Spleen (tissue), 11 donors: ENCODE measurements around the gene STRN. TPM values are rescaled to one million over a fixed set of nuclear protein-coding genes. Genes with fewer than 3 reads are reported as not detected.
A peak's percentile ranks its signal among the peaks of the same experiment; 100 is the strongest.
"Not testable (repeated sequence)": the region's sequence is repeated elsewhere in the genome, so short reads cannot be mapped to it uniquely, and the experiment has no call there.

ENCODE experiments used
- DNase-seq: peaks from one replicate; pipeline ENCODE4 v3.0.0-alpha.2; 2020
- H3K27ac ChIP-seq, 8 donors: fragments of 200-600 bp; sonication (generic) in 7 of 8; 1 replicate in 4 of 8; 2 replicates in 4 of 8; pipeline versions ENCODE4 v1.5.0 to v1.8.0; 2016 to 2021; ENCODE audit warnings: inconsistent platforms in 4 of 8, mild to moderate bottlenecking in 4 of 8, moderate library complexity in 1 of 8
- H3K27me3 ChIP-seq, 7 donors: fragments of 200-600 bp; sonication (generic) in 6 of 7; replicated peaks in 1 of 7; 1 replicate in 4 of 7; 2 replicates in 3 of 7; pipeline versions ENCODE4 v1.5.0 to v1.8.0; 2016 to 2021; ENCODE audit warnings: inconsistent platforms in 3 of 7, mild to moderate bottlenecking in 1 of 7
- H3K36me3 ChIP-seq, 6 donors: fragments of 200-600 bp; sonication (generic) in 5 of 6; 1 replicate in 4 of 6; 2 replicates in 2 of 6; pipeline versions ENCODE4 v1.5.0 to v1.8.0; 2016 to 2021; ENCODE audit warnings: inconsistent platforms in 2 of 6
- H3K4me1 ChIP-seq, 6 donors: fragments of 200-600 bp; sonication (generic) in 5 of 6; 1 replicate in 3 of 6; 2 replicates in 3 of 6; pipeline versions ENCODE4 v1.5.0 to v1.8.0; 2016 to 2021; ENCODE audit warnings: inconsistent platforms in 3 of 6
- H3K4me3 ChIP-seq, 8 donors: fragments of 200-600 bp; sonication (generic) in 7 of 8; 1 replicate in 4 of 8; 2 replicates in 4 of 8; pipeline versions ENCODE4 v1.5.0 to v1.8.0; 2016 to 2021; ENCODE audit warnings: inconsistent platforms in 4 of 8, mild to moderate bottlenecking in 4 of 8, moderate library complexity in 2 of 8
- H3K9me3 ChIP-seq, 8 donors: fragments of 200-600 bp; sonication (generic) in 7 of 8; 1 replicate in 4 of 8; 2 replicates in 4 of 8; pipeline versions ENCODE4 v1.5.0 to v1.8.0; 2016 to 2021; ENCODE audit warnings: inconsistent platforms in 4 of 8
- CTCF ChIP-seq, 11 experiments: fragments of 200-600 bp in 7 of 11; fragments of 450-650 bp in 4 of 11; sonication (generic) in 4 of 11; IDR thresholded peaks in 8 of 11; conservative IDR thresholded peaks in 3 of 11; 1 replicate in 7 of 11; 2 replicates in 4 of 11; pipeline versions ENCODE4 v1.4.0 to v1.8.0; 2016 to 2021; ENCODE audit warnings: antibody characterized with exemption in 11 of 11, inconsistent platforms in 4 of 11, mild to moderate bottlenecking in 1 of 11
- POLR2A ChIP-seq, 3 donors: fragments of 450-650 bp; IDR thresholded peaks; one replicate each; pipeline ENCODE4 v1.5.1; 2017; ENCODE audit warnings: antibody characterized with exemption in 3 of 3, mild to moderate bottlenecking in 1 of 3
- POLR2AphosphoS5 ChIP-seq, 3 donors: sonication (generic); formaldehyde crosslinking; IDR thresholded peaks; one replicate each; pipeline ENCODE4 v1.5.1; 2017; ENCODE audit warnings: antibody characterized with exemption in 3 of 3
- WGBS, 5 donors: extraction: QIAGEN DNeasy Blood & Tissue Kit in 3 of 5; methylation state at CpG; one replicate each; pipeline versions ENCODE4 v1.1.5 to v1.1.7; 2013 to 2018; 5-methylcytosine and 5-hydroxymethylcytosine counted together
- intact Hi-C: fragments of 100-400 bp; cut with DNase I; formaldehyde crosslinking; loops from one replicate; pipeline ENCODE4 v1.15.0; 2023; ENCODE audit warnings: low total_unique reads
- polyA plus RNA-seq, 3 donors: library from polyadenylated mRNA; stranded (reverse); fragments of 200-250 nt; gene quantifications; one replicate each; pipeline ENCODE4 v1.2.1, GENCODE V29; 2013
- total RNA-seq, 7 donors: library from RNA; depleted of rRNA in 3 of 7; stranded (reverse); fragments of >200 nt in 3 of 7; fragmentation: NEBNext Ultra II Directional in 4 of 7; extraction: Animal tissue kit (Norgen Biotek cat#: 25700) in 4 of 7; gene quantifications; one replicate each; pipeline versions ENCODE4 v1.1.0 to v1.2.1, GENCODE V29; 2016 to 2021
- donor health status: healthy with polysubstance abuse.
- donor health status: DM: no; HTN: no; CAD: no; lungs with moderate emphysema.
- donor health status: DM: no; HTN: no; CAD: no.
- donor health status: Bipolar disorder and iron deficiency.
- donor health status: healthy.
- donor health status: DM: no; HTN: no; CAD: no.
- donor health status: DM: yes; HTN: yes; CAD: no.

The STRN gene
- total and polyA plus RNA-seq, 10 donors: 2.2 to 33.3 (median 26.2) TPM

GRCh38 chr2:36949845-36950244 lies 16.5 kb downstream of the STRN start:
- no peak for DNase-seq
- no peak for TF ChIP-seq POLR2A (IDR thresholded peaks at IDR 0.05)
- TF ChIP-seq POLR2AphosphoS5 (IDR thresholded peaks at IDR 0.05): no peak
- no peak for TF ChIP-seq CTCF (IDR thresholded peaks at IDR 0.05 in 8 of 11, conservative IDR thresholded peaks at IDR 0.05 in 3 of 11)
- Histone ChIP-seq H3K9me3 (no peaks in the 10 kb centered on the region), H3K36me3 (peaks cover 0 to 6% (median 0%) of the 10 kb centered on the region in 6 donors), H3K27ac (no peak overlapping the region), H3K4me3 (no peak overlapping the region), H3K4me1 (peaks cover 0 to 31% (median 20%) of the 10 kb centered on the region in 6 donors), H3K27me3 (no peaks in the 10 kb centered on the region)
- WGBS, 5 donors: 72 to 90% (median 75%) methylated on average over 1 of the region's 1 CpG
- intact Hi-C loops: no loop called here

- H3K27ac ChIP-seq, H3K9me3 ChIP-seq, H3K27me3 ChIP-seq, H3K4me3 ChIP-seq, intact Hi-C loops, DNase-seq, H3K4me1 ChIP-seq, H3K36me3 ChIP-seq: not testable (repeated sequence)
- 89 to 99% (median 93%) methylated on average over 10 of the region's 10 CpGs for WGBS, 5 donors
Observed at GRCh38 chr2:36945240-36945639, 21.1 kb downstream of the STRN start.

GRCh38 chr2:36941867-36942266 lies 24.5 kb downstream of the STRN start:
- intact Hi-C loops: no loop called here
- Histone ChIP-seq H3K27me3 (no peaks in the 10 kb centered on the region), H3K4me3 (no peak overlapping the region), H3K27ac (no peak overlapping the region), H3K9me3 (no peaks in the 10 kb centered on the region), H3K36me3 (peaks cover 0 to 8% (median 0%) of the 10 kb centered on the region in 6 donors), H3K4me1 (no peaks in the 10 kb centered on the region)
- 93 to 98% (median 94%) methylated on average over 4 of the region's 4 CpGs for WGBS, 5 donors
- no peak for DNase-seq
- no peak for TF ChIP-seq CTCF (IDR thresholded peaks at IDR 0.05 in 8 of 11, conservative IDR thresholded peaks at IDR 0.05 in 3 of 11)
- TF ChIP-seq POLR2AphosphoS5 (IDR thresholded peaks at IDR 0.05): no peak
- no peak for TF ChIP-seq POLR2A (IDR thresholded peaks at IDR 0.05)

- not testable (repeated sequence) for H3K36me3 ChIP-seq
Observed at GRCh38 chr2:36936526-36936925, 29.8 kb downstream of the STRN start.

GRCh38 chr2:36931688-36932087 lies 34.6 kb downstream of the STRN start:
- DNase-seq, H3K36me3 ChIP-seq, H3K9me3 ChIP-seq, intact Hi-C loops, H3K27me3 ChIP-seq, H3K4me3 ChIP-seq, H3K27ac ChIP-seq: not testable (repeated sequence)
- peaks cover 0 to 31% (median 7%) of the 10 kb centered on the region in 6 donors for H3K4me1 ChIP-seq
- 92 to 100% (median 96%) methylated on average over 6 of the region's 6 CpGs for WGBS, 5 donors

More at GRCh38 chr2:36936526-36936925, 29.8 kb downstream of the STRN start:
- H3K4me1 ChIP-seq, DNase-seq, H3K27ac ChIP-seq, H3K27me3 ChIP-seq, H3K4me3 ChIP-seq, H3K9me3 ChIP-seq, intact Hi-C loops: not testable (repeated sequence)

- H3K9me3 ChIP-seq, DNase-seq, H3K4me3 ChIP-seq, H3K27me3 ChIP-seq, intact Hi-C loops, H3K36me3 ChIP-seq: not testable (repeated sequence)
- Histone ChIP-seq H3K4me1 (peaks cover 0 to 38% (median 12%) of the 10 kb centered on the region in 6 donors), H3K27ac (peak overlapping the region in 7 of 8 donors; percentile 12 to 74 (median 33))
- WGBS, 5 donors: 67 to 80% (median 75%) methylated on average over 7 of the region's 7 CpGs
Observed at GRCh38 chr2:36930787-36931410, 35.4 kb downstream of the STRN start.

GRCh38 chr2:36926175-36927132 lies 39.9 kb downstream of the STRN start:
- H3K27ac ChIP-seq: peak overlapping the region; percentile 35 to 78 (median 58)
- WGBS, 5 donors: 34 to 41% (median 40%) methylated on average over 5 of the region's 5 CpGs

GRCh38 chr2:36922629-36923028 lies 43.7 kb downstream of the STRN start:
- intact Hi-C loops, H3K9me3 ChIP-seq, H3K27me3 ChIP-seq, DNase-seq, H3K27ac ChIP-seq, H3K4me3 ChIP-seq: not testable (repeated sequence)
- WGBS, 5 donors: 80 to 97% (median 95%) methylated on average over 10 of the region's 10 CpGs
- peaks cover 3 to 41% (median 15%) of the 10 kb centered on the region in 6 donors for H3K4me1 ChIP-seq
- H3K36me3 ChIP-seq: peaks cover 0 to 17% (median 0%) of the 10 kb centered on the region in 6 donors

More at GRCh38 chr2:36926175-36927132, 39.9 kb downstream of the STRN start:
- Histone ChIP-seq H3K36me3 (peaks cover 0 to 17% (median 0%) of the 10 kb centered on the region in 6 donors), H3K4me3 (peak overlapping the region in 1 of 8 donors; percentile 5), H3K4me1 (peaks cover 0 to 41% (median 12%) of the 10 kb centered on the region in 6 donors)
- DNase-seq, H3K9me3 ChIP-seq, intact Hi-C loops, H3K27me3 ChIP-seq: not testable (repeated sequence)
